HG03097 (cell line): Measurements from ENCODE around the gene HCN2.

Experiments
- ATAC-seq: cut with Tn5 transposase; IDR thresholded peaks from one replicate; pipeline ENCODE4 v1.9.1; 2021; ENCODE audit not compliant: unreplicated experiment, low FRiP score

Gene HCN2

DNA sequence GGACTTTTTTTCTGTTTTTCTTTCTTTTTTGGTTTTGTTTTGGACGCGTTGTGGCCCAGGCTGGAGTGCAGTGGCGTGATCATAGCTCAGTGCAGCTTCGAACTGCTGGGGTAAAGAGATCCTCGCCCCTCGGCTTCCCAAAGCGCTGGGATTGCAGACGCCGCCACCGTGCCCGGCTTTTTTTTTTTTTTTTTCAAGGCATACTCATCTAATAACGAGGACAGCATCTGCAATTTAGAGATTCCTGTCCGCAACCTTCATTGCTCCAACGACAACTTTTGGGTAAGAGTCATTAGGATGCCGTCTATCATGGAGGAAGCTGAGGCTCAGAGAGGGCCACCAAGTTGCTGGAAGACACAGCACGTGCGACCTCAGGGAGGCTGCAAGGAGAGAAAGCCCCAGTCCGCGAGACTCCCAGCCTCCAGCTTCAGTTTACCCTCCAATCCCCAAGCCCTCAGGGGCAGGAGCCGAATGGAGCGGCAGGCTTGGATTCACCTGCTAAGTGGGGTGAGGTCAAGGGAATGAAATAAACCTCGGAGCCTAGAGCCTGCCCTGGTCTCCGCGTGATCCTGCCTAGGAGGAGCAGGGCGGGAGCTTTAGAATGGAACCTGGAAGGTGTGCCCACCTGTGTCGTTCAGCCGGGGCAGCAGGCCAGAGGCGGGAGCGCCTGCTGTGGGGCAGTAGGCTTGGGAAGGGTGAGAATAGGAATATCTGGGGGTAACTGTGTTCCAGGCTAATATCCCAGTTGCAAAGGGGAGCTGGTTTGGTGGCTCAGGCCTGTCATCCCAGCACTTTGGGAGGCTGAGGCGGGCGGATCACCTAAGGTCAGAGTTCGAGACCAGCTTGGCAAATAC lies 44.3 kb downstream of the HCN2 start:
- ATAC-seq = no peak

DNA sequence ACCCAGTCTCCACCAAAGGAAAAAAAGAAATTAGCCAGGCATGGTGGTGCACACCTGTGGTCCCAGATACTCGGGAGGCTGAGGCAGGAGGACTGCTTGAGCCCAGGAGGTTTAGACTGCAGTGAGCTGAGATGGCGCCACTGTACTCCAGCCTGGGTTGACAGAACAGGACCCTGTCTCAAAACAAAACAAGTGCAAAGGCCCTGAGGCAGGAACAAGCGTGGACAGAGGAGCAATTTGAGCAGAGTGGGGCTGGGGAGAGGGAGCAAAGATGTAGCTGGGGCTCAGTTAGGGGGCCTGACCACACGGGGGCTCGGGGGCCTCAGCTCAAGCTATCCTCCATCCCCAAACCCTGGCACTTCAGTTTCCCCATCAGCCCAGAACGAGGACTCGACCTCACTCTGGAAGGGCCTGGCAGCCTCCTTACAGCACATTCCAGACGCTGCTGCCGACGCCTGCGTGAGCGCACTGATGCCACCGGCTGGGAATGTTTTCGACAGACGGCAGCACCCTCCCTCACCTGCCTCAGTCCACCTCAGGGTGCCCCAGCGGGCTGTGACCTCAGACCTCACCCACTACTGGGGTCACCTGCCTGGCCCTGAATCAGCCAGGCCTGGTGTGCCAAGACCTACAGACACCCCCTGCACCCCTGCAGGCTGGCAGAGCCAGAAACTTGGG lies 45.4 kb downstream of the HCN2 start:
- ATAC-seq = no peak

DNA sequence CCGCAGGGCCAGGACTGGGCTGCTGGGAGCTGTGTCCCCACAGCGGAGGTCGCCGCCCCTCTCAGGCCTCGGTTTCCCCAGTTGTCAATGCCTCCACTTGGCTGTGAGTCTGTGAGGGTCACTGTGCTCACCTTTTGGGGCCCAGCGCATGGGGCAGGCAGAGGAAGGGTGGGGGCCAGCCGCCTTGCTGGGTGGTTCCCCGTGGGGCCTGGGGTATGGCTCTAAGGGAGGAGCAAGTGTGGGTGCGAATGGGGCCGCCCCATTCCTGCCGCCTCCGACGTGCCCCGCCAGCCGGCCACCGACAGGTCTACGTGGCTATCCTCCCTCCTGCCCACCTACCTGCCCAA lies 49.2 kb downstream of the HCN2 start:
- no peak for ATAC-seq

DNA sequence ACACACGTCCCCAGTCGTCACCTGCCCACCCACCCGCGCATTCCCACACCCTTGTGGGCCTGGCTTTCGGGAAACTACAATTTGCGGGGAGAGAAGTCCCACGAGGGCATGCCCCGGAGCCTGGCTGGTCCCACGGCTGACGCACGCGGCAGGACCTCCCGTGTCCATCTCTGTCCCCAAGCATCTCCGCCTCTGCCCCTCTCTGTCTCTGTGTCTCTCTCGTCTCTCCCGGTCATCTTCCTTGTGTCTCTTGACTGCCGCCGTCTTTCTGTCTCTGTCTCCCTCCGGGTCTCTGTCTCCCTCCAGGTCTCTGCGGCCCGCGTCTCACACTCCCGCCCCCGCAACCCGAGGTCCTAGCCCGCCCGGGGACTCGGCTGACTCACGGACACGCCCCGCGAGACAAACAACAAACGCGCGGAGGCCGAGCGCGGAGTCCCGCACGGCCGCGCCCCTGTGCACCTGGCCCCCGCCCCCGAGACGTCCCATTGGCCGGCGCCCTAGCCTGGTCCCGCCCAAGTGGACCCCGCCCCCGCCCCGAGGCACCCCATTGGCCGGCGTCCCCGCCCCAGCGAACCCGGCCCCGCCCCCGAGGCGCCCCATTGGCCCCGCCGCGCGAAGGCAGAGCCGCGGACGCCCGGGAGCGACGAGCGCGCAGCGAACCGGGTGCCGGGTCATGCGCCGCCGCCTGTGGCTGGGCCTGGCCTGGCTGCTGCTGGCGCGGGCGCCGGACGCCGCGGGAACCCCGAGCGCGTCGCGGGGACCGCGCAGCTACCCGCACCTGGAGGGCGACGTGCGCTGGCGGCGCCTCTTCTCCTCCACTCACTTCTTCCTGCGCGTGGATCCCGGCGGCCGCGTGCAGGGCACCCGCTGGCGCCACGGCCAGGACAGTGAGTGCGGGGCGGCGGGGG lies 49.8 kb downstream of the HCN2 start, which contains the start of gene FGF22:
TSS of gene FGF22 (plus strand) at position 627 of the 908 bp plus-strand sequence. CDS start at position 674, 47 bp downstream.
- ATAC-seq = no peak

DNA sequence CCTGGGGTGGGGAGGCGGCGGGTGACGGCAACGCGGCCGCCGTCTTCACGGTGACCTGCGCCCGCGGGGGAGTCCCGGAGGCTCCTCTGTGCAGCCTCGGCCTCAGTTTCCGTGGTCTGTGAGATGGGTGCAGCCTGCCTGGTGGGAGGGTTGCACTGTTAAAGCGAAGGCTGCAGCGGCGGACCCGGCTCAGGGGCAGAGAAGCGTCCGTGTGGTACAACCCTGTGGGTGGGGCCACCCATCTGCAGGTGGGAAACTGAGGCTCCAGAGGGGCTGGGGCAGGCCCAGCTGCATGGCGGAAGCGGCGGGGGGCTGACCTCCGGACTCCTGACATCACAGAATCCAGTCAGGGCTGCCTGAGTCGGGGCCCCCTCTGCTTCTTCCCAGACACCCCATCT lies 50.5 kb downstream of the HCN2 start:
- no peak for ATAC-seq

DNA sequence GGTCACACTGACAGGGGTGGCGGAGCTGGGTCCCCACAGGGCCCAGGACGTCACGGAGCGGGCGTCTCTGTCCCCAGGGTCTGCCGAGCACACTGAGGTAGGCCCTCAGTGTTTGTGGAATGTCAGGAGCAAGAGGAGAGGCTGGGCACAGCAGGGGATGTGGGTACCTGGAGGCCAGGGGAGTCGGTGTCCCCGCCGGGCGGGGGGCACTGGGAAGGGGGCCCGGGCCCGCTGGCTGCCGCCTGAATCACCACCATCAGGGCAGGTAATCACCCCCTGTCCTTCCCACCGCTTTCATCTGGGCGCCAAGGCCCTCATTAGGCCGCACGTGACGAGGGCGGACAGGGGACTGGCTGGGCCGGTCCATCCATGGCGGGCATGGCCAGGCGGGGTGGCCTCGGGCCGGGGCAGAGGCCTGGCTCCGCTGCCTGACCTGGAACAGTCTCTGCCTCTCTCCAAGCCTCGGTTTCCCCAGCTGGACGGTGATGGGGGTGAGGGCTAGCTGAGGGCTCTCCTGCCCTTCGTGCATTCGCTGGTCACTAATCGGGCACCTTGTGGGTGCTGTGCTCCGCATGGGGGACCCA lies 51.0 kb downstream of the HCN2 start:
- ATAC-seq = no peak

DNA sequence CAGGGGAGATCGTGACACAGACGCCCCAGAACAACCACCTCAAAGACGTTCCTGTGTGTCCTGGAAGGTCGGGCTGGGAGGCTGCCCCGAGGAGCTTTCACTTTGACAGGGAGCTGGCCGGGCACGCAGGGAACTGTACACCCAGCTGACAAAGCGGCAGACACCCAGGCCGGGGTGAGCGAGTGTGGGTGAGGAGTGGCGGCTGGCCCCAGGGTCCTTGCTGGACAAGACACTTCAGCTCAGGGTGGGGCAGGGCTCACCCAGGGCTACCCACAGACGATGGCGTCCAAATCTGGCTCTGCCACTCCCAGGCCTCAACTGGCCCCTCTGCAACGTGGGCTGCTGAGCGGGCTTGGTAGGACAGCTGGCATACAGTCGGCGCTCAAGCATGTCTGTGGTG lies 52.0 kb downstream of the HCN2 start:
- no peak for ATAC-seq

DNA sequence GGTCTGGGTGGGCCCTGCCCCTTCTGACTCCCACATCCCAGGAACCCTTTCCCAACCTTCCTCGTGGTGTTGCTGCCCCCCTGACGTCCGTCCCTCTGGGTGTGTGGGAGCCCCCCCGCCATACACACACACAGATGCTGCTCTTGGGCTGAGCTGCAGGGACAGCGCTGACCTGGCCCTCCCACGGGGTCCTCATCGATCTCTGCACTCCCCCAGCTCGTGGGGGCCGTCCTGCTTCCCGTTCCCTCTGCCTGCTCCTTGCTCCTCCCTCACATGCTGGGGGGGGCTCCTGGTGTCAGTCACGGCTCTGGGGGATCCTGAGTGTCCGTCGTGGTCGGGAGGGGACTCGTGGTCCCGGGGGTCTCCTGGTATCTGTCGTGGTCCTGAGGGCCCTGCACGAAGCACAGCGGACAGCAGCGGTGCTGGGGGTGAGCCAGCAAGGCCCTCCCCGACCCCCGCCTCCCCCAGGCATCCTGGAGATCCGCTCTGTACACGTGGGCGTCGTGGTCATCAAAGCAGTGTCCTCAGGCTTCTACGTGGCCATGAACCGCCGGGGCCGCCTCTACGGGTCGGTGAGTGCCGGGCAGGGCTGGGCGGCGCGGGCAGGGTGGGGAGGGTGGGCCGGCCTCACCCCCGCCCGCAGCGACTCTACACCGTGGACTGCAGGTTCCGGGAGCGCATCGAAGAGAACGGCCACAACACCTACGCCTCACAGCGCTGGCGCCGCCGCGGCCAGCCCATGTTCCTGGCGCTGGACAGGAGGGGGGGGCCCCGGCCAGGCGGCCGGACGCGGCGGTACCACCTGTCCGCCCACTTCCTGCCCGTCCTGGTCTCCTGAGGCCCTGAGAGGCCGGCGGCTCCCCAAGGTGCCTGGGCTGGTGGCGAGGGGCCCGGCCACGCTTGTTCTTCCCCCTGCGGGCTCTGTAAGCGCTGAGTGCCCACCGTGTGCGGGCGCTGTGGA lies 53.4 kb downstream of the HCN2 start:
- ATAC-seq = no peak

DNA sequence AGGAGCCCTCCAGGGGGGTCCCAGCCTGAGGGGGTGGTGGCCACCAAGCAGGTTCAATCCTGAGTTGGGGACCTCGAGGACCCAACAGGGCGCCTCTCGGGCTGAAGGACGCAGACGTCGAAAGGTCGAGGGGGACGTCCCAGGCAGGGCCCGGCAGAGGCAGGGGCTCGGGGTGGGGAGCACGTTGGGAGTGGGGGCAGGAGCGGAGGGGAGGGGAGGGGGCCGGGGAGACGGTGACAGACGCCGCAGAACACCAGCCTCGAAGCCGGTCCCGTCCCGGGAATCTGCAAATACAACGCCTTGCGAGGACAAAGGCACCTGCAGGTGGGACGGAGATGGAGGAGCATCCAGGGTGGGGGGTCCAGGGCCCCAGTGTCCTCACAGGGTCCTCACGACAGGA lies 54.1 kb downstream of the HCN2 start:
- no peak for ATAC-seq

DNA sequence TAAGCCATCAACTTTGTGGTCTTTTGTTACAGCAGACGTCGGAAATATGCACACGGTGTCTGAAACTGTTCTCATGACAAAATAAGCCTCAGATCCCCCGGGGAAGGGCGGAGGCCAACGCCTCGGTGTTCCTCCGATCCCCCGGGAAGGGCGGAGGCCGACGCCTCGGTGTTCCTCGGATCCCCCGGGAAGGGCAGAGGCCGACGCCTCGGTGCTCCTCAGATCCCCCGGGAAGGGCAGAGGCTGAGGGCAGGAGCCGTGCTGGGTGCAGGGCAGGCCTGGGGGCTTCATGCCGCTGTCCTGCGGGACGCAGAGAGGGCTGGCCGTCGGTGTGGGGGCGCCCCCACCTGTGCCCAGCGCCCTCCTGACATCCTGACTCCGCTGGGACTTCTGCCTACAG lies 54.7 kb downstream of the HCN2 start:
- no peak for ATAC-seq

DNA sequence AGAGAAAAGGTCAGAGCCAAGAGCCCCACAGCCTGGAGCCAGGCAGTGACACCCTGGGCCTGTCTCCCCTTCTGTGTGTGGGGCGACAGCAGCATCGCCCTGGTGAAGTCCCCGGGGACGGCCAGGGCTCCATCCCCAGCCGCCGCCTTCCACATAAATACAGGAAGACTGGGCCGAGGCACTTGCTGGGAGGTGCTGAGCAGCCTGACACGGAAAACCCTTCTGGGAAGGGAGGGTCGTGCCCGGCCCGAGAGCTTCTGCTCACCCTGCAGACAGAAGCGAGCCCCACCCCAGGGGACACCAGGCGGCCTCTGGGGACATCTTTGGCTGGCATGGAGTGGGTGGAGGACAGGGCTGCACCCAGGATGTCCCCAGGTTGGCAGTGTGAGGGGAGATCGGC lies 55.1 kb downstream of the HCN2 start:
- ATAC-seq = no peak

DNA sequence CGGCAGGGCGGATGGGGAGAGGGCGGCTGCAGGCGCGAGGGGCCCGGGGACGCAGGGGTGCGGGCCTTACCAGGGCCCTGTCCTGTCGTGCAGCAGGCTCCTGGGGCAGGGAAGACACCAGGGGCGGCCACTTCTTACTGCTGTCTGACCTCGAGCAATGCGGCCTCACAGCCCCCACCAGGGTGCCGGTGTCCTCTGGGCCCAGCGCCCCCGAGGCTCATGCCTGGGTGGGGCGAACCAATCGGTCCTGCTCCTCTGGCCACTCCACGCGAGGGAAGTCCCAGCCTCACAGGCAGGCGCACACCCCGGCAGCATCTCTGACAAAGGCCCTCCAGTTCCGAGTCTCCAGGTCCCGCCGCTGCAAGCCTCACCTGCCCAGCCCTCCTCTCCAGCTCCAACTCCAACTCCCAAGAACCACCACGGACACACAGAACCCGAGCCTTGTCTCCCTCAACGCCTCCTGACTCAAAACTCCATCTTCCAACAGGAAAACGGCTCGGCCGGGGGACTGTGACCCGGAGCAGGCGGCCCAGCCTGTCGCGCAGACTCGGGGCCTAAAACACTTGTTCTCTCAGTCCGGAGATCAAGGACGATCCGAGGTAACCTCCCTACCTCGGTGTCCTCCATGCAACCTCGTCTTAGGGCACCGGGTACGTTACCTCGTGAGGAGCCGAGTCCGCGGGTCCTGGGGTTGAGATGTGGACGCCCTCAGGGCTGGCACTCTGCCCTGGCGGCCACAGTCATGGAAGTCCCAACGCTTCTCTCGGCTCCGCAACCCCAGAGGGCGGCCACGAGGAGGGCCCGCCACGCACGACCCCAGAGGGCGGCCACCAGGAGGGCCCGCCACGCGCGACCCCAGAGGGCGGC lies 56.5 kb downstream of the HCN2 start:
- ATAC-seq = no peak

DNA sequence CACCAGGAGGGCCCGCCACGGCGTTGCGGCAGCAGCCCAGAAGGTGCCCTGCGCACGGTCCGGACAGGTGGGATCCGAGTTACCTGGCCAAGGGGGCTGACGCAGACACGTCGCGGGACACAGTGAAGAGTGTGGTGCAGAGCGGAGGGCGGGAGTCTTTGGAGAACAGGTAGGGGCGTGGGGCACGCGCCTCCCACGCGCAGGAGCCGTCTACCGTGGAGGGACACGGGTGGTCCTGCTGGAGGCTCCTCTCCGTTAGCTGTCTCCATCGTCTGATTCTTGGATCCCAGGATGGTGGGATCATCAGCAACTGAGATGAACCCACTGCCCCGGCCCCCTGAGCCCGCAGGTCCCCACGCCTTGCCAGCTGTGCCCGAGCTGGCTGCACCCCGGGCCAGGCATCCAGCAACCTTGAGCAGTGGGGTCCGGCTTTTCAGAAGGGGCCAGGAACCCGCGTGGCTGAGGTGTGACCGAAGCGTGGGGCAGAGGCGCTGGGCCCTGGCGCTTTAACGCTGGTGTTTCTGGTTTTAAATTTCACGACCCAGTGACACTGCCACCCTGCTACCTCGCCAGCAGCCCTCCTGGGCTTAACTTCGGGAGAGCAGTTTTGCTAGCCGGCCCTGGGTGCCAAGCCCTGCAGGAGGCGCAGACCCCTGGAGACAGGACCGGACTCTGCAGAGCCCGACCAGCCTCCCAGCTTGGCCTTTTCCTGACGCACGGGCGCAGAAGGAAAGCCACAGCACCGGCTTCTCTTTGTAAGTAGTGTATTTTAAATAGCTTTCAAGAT lies 57.3 kb downstream of the HCN2 start:
- ATAC-seq = no peak

DNA sequence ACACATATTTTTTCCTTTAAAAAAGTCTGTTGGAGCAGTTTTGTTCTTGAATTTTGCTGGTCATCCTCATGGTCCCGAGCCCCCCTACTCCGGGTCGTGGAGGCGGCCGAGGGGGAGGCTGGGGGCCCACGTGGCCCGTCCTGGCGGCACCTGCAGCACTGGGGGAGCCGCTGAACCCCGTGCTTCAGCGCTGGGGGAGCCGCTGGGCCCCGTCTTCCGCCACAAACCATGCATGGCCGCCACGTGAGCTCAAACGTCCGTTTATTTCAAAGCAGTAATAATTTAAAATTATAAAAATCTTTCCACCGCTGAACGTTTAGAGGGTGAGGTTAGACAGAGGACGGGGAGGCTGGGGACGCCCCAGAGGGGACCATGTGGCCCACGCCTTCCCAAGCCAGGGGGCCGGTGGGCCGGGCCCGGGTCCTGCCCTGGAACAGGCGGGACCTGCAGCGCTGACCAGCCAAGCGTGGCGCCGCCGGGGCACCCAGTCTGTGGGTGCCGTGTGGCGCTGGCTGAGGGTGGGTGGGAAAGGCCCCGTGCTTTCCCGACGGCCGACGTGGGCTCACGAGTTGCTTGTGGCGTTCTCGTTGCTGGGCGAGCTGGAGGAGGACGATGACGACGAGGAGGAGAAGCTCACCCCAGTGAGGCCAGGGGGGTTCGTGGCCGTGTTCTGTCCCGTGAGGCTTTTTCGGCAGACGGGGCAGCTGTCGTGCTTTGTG lies 58.0 kb downstream of the HCN2 start:
- no peak for ATAC-seq

DNA sequence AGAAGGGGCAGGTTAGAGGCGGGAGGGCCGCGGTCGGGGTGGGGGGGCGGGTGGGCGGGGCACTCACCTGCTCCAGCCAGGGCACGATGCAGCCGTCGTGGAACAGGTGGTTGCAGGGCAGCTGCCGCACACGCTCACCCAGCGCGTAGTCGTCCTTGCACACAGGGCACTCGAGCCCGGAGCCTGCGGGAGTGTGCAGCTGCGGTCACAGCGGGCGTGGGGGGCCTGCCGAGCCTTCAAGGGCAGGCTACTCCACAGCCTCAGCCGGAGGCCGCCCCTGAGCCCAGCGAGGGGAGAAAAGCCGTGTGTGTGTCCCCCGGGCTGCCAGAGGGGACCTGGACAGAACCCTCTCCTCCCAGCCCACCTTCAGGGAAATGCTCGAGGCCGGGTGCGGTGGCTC lies 58.6 kb downstream of the HCN2 start:
- no peak for ATAC-seq

DNA sequence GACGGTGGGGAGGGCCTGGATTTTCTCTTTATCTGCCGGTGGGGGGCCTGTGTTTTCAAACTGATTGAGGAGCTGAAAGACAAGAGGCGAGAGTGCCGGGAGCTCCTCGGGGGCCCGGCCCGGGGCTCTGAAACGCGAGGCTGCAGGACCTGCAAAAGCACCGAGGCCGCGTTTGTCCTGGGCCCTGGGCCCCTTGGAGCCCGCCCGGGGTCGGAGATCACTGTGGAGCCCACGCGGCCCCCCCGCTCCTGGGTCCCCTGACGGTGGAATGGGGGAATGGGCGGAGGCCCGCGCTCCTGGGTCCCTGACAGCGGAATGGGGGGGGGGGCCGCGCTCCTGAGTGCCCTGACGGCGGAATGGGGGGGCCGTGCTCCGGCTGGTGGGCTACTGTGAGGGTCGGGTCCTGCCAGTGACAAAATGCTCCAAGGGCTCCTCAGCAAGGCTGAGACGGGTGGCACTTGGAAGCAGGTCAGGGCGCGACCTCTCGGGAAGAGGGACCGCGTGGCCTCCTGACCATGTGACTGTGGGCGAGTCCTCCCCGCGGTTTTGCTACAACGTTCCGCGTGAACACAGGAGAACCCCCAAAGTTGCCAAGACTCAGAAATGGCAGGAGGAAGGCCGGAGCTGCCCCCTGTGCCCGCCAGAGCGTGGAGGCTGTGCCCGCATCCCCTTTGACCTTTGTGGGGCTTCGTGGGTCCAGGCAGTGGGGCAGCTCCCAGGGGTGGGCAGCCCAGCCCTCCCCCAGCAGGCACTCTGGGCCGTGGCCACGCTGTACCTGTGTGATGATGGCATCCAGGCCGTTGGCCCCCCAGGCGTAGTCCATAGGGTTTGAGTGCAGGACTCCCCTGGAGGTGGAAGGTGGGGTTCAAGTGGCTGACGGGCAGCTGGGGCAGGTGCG lies 59.5 kb downstream of the HCN2 start:
- no peak for ATAC-seq
